Stimulated activated CD4-positive, alpha-beta T cell treated with anti-CD3 and anti-CD28 coated beads, Interleukin-15, amount 100 ng/mL, for 1 hour (primary cell): ENCODE results near the gene PLXNA1.

Experiments used
- DNase-seq, 2 donors: peaks; one replicate each; pipeline ENCODE4 v3.0.0-alpha.2; 2020; ENCODE audit warnings: low read depth in 1 of 2, low spot score in 1 of 2

Gene PLXNA1

GRCh38 chr3:127032296-127032990, 49.5 kb downstream of the PLXNA1 start:
- no peak for DNase-seq
